Stimulated activated CD8-positive, alpha-beta memory T cell treated with anti-CD3 and anti-CD28 coated beads, Interleukin-4, amount 100 ng/mL, for 48 hours (primary cell): ENCODE measurements around the gene PRPF38B.
"Not testable (repeated sequence)": the region's sequence is repeated elsewhere in the genome, so short reads cannot be mapped to it uniquely, and the experiment has no call there.

ENCODE experiments used
- DNase-seq: peaks from one replicate; pipeline ENCODE4 v3.0.0-alpha.2; 2020

PRPF38B gene, protein sequence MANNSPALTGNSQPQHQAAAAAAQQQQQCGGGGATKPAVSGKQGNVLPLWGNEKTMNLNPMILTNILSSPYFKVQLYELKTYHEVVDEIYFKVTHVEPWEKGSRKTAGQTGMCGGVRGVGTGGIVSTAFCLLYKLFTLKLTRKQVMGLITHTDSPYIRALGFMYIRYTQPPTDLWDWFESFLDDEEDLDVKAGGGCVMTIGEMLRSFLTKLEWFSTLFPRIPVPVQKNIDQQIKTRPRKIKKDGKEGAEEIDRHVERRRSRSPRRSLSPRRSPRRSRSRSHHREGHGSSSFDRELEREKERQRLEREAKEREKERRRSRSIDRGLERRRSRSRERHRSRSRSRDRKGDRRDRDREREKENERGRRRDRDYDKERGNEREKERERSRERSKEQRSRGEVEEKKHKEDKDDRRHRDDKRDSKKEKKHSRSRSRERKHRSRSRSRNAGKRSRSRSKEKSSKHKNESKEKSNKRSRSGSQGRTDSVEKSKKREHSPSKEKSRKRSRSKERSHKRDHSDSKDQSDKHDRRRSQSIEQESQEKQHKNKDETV

DNA sequence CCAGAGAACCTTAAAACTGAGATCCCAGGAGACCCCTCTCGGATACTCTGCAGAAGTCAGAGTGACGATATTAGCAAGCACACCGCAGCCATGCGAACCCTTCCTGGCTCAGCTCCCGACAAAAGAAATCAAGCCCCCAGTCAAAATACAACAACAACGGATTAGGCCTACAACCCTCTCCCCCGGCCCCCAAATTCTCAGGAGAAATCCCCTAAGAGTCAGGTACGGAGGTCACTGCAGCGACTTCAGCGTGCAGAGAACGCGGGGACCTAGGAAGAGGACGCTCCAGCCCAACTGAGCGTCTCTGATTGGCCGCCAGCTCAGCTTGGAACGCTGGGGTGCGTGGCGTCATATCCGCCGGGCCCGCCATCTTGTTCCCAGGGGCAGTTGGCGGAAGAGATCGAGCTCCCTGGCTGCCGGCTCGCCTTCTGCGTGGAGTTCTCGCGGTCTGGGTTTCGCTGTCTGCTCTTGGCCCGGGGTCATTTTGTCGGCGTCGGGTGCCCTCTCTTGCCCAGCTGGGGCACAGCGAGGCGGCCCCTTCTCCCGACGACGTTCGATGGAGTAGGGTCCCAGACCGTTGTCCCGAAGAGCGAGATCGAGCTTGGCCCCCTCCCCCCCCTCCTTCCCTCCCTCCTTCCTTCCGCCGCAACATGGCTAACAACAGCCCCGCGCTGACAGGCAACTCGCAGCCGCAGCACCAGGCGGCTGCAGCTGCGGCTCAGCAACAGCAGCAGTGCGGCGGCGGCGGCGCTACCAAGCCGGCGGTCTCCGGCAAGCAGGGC is at the start of gene PRPF38B:
TSS of gene PRPF38B (plus strand) at position 369 of the 782 bp plus-strand sequence. CDS start at position 651, 282 bp downstream.
- DNase-seq, result peak; percentile 95

DNA sequence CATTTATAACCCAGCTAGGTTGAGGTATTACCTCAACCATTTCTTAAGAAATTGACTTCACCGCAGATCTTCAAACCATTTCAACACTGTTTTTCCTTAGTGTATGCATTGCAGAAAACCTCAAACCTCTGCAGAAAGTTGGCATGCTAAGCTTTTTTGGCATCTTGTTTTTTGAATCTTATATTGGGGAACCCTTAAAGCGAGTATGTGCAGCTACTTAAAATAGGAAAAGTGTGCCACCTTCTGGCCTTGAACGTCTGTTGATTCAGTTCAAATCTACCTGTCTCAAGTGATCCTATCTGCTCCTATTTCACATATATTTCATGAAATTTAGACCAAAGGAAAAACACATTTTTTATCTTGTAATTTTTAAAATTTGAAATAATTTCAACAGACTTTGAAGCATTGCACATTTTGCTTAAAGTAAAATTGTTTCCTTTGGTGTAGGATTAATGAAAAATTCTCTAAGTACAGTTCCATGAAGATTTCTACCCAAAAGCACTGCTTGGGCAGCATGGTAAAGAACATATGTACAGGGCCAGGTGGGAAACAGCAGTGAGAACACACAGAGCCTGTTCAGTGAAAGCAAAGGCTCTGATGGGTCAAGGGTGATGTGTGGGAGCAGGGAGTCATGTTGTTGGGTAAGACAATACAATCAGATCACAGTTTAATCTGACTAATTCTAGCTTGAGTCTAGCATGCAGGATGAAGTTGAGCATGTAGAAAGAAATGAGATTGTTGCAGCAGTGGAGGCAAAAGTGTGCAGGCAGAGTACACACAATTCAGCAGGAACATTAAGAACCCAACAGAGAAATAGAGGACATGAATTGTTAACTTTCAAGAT is 48.4 kb upstream of the PRPF38B start:
- DNase-seq, result peak; percentile 46

- DNase-seq, result peak; percentile 64
Observed at GRCh38 chr1:108644984-108645383, 47.1 kb upstream of the PRPF38B start.

GRCh38 chr1:108645564-108646184 is 46.4 kb upstream of the PRPF38B start:
- DNase-seq, result no peak

- DNase-seq, result no peak
Observed at GRCh38 chr1:108646265-108646647, 45.9 kb upstream of the PRPF38B start.

- DNase-seq, result peak; percentile 80
Observed at GRCh38 chr1:108646648-108647269, 45.4 kb upstream of the PRPF38B start.

DNA sequence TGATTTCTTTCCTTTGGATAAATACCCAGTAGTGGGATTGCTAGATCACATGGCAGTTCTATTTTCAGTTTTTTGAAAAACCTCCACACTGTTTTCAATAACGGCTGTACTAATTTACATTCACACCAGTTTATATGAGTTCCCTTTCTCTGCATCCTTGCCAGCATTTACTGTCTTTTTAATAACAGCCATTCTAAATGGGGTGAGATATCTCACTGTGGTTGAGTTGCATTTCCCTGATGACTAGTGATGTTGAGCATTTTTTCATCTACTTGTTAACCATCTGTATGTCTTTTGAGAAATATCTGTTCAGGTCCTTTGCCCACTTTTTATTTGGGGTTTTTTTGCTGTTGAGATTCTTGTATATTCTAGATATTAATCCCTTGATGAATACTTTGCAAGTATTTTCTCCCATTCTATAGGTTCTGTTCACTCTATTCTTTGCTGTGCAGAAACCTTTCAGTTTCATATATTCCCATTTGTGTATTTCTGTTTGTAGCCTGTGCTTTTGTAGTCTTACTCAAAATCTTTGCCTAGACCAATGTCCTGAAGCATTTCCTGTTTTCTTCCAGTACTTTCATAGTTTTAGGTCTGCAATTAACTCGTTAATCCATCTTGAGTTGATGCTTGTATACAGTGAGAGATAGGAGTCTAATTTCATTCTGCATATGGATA is 38.5 kb upstream of the PRPF38B start:
- DNase-seq, result no peak

DNA sequence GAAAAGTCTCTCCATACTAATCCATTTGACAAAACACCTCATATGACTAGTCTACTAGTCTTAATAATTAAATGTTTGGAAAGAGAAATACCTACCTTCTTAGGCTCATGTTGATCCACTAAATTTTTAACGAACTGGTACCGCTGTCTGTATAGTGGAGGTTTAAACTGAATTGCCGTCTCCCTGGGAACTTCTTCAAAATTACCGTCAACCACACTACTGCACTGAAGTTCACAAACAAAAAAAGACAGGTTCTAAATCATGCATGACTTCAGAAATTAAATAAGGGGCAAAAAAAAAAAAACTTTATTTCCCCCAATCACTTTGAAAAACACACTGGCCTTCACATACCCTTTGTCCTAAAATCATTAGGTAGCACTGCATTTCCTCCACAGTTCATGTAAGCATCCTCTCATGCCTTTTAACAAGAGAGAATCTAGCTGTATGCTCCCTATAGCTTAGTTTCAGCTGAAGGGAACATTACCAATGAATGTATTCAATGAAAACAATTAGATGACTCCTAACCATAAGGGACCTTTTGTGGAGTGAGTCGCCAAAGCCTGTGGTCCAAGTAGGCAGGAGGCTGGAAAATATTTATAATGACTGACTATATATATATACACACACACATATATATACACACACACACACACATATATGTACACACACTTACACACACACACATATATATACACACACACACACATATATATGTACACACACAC is 34.6 kb upstream of the PRPF38B start:
- no peak for DNase-seq

GRCh38 chr1:108661030-108661609 is 31.0 kb upstream of the PRPF38B start, which contains the start of gene HENMT1:
Gene HENMT1 (minus strand): TSS chr1:108661093. CDS start chr1:108659884, 1,209 bp downstream.
- DNase-seq, result peak; percentile 83

- no peak for DNase-seq
Observed at GRCh38 chr1:108663074-108663473, 29.0 kb upstream of the PRPF38B start.

GRCh38 chr1:108664481-108664880 is 27.6 kb upstream of the PRPF38B start:
- no peak for DNase-seq

DNA sequence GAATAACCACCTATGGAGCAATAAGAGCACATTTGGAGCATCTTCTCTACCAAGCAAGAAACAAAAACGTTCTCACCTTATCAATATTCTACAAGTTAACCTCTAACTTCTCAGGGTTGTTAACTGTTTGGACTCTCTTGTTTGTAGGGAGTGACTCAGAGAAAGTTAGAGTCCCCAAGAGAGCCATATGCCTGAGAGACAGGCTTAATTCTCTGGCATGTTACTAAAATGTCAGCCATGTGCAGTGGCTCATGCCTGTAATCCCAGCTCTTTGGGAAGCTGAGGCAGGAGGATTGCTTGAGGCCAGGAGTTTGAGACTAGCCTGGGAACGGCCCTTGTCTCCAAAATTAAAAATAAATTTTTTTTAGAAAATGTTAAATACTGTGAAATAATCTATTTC is 27.0 kb upstream of the PRPF38B start:
- DNase-seq, result no peak

DNA sequence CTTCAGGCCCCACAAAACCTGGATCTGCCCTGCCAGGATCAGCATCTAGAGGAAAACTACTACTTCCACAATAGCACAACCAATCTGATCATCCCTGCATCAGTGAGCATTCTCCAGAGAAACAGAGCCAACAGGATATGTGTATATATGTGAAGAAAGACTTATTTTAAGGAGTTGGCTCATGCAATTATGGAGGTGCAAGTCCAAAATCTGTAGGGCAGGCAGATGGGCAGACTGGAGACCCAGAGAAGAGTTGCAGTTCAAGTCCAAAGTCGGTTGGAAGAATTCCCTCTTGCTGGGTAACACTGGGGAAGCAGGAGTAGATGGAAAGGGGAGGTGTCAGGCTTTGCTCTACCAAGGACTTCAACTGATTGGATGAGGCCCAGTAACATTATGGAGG is 26.3 kb upstream of the PRPF38B start:
- no peak for DNase-seq

GRCh38 chr1:108667422-108667821 is 24.7 kb upstream of the PRPF38B start:
- not testable (repeated sequence) for DNase-seq

- DNase-seq, result no peak
Observed at GRCh38 chr1:108668777-108669176, 23.3 kb upstream of the PRPF38B start.

DNA sequence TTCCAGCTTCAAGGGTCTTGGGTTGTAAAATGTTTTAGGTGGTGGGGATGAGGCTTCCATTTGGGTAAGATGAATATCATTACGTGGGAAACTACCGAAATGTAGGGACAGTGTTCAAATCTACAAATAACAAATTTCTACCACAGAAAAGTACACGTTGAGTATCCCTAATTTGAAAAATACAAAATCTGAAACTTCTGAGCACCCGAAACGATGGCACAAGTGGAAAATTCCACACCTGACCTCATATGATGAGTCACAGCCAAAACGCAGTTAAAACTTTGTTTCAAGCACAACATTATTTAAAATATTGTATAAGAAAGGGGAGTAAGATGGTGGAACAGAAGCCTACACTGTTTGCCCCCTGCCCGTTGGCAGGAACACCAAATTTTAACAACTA is 22.4 kb upstream of the PRPF38B start:
- DNase-seq, result no peak

- DNase-seq, result no peak
Observed at GRCh38 chr1:108670131-108670773, 21.9 kb upstream of the PRPF38B start.

DNA sequence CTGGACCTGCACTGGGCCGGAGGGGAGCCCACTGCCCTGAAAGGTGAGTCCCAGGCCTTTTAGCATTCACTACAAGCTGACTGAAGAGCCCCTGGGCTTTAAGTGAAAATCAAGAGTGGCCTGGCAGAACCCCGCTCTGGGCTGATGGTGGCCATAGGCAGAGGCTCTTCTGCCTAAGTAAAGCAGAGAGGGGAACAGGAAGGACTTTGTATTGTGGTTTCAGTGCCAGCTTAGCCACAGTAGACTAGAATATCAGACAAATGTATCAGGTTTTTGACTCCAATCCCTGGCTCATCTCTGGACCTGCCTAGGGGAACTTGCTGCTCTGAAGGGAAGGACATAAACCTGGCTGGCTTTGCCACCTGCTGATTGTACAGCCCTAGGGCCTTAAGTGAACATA is 21.0 kb upstream of the PRPF38B start:
- DNase-seq, result no peak

GRCh38 chr1:108678706-108679105 is 13.4 kb upstream of the PRPF38B start:
- DNase-seq, result no peak
